ENCODE data around the gene MRPL39.

DNA sequence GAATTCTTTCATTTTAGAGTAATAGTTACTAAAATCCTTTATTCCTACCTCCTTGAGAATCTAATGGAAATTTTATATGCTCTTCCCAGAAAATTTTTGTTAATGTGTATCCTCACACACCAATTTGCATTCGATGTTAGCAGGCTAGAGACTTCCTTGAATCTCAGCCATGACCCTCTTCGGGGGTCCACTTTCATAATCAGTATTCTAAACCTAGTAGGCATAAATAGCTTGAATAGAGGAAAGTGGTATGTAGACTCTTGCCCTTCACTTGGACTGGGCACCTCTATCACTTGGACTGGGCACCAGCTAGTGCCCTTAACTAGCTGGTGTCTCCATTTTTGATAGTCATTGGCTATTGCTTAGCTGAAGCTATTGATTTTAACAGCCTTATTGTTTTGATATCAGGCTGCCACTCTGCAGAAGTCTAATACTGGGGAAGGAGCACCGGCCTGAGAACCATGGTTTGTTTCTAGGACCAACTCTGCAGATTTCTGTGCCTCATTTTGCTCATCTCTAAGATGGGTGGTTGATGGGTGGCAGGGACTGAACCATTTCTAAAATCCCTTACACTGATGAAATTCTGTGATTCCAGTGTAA, 42.8 kb downstream of the MRPL39 start:
- TF ChIP-seq CTCF (IDR thresholded peaks at IDR 0.05) (no peak), HEYL (CRISPR knock-in tag; IDR thresholded peaks at IDR 0.05) (no peak), CBX8 (IDR thresholded peaks at IDR 0.05) (no peak), POLR2A (IDR thresholded peaks at IDR 0.05; ENCODE audit: low read length) (no peak), CHD2 (IDR thresholded peaks at IDR 0.05; ENCODE audit: low read length, partially characterized antibody) (no peak), SMC3 (IDR thresholded peaks at IDR 0.05) (no peak), RCOR1 (IDR thresholded peaks at IDR 0.05; ENCODE audit: low read depth, low read length) (no peak), RAD21 (conservative IDR thresholded peaks at IDR 0.05 in 1 of 2, IDR thresholded peaks at IDR 0.05 in 1 of 2) (no peak), CEBPB (IDR thresholded peaks at IDR 0.05) (no peak), NFE2L2 (conservative IDR thresholded peaks at IDR 0.05; ENCODE audit: low read length) (no peak), BHLHE40 (IDR thresholded peaks at IDR 0.05; ENCODE audit: low read depth, low read length) (no peak)
